ENCODE measurements around the gene CAPN5.
A peak's percentile ranks its signal among the peaks of the same experiment; 100 is the strongest.
"Not testable (repeated sequence)": the region's sequence is repeated elsewhere in the genome, so short reads cannot be mapped to it uniquely, and the experiment has no call there.

The CAPN5 gene

DNA sequence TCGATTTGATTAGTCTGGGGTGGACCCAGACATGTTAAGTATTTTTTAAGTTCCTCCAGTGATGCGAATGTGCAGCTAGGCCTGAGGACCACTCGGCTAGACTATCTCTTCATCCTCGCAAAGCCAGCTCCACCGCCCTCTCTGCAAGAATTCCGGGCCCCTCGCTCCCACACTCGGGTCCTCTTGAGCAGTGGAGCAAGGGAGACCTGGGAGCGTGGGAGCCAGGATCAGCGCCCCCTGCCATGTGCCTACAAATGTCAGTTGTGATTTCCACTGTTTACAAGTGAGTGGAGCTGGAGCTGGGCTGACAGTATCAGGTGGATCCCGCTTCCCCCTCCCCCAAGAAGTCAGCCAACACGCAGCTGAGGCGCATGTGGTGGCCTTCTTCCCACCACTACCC lies 25.9 kb upstream of the CAPN5 start:
- no peak for DNase-seq

DNA sequence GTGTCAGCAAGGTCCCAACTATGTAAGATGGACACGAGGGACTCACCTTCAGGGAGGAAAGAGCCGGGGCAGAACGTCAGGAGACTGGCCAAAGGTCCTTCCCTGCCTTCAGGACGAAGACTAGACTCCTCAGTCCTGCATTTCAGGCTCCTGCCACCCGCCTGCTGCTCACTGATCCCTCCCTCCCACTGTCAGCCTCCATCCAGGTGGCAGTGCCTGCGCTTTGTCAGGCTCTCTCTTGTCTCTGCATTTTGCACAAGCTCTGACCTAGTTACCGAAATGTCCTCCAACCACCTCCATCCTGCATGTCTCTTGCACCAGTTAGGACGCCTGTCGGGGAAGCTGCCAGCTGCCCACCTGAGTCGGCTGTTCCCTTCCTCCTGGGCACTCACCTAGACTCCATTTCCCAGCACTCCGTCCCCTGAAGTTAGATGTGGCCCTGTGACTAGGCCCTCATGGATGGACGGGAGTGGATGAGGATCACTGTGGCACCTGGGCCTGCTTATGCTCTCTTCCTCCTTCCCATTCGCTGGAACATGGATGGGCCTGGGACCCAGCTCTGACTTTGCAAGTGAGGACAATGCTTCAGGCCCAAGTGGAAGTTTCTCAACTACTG lies 24.6 kb upstream of the CAPN5 start:
- DNase-seq: no peak

DNA sequence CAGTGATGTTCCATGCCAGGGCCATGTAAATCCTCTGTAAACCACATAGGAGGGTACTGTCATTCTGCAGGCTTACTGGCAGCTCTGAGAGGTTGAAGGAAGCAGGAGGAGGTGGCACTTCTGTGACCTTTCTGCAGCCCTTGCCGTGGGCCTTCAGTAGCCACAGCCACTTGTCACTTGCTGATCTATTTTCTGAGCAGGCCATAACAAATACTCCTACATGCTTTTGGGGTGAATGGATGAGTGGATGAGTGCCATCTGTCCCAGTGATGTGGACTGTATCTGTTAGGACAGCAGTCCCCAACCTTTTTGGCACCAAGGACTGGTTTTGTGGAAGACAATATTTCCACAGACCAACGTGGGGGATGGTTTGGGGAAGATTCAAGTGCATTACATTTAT lies 22.4 kb upstream of the CAPN5 start:
- no peak for DNase-seq

DNA sequence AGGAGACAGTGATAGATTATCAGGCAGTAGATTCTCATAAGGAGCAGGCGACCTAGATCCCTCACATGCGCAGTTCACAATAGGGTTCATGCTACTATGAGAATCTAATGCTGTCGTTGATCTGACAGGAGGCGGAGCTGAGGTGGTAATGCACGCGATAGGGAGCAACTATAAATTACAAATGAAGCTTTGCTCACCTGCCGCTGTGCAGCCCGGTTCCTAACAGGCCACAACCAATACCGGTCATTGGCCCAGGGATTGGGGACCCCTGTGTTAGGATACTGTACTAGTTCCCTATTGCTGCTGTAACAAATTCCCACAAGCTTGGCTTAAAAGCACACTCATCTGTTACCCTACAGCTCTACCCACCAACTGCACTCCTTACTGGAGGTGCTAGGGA lies 21.9 kb upstream of the CAPN5 start:
- DNase-seq: no peak

DNA sequence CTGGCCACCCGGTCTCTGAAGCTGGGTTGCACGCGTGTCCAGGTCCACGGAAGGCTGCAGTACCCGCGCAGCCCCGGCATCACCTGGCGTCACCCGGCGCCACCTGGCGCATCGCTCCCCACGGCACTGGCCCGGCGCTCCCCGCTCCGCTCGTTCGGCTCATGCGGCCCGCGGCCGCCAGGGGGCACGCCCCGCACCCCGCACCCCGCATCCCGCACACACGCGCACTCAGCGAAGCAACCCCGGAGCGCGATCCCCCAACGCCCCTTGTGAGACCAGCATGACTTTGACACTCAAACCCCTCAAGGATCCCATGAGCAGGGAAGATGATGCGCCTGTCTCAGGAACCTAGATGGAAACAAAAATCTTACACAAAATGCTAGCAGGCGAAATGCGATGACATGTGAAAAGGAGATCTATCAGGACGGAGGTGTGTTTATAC lies 20.7 kb upstream of the CAPN5 start:
- peak; percentile 69 for DNase-seq

DNA sequence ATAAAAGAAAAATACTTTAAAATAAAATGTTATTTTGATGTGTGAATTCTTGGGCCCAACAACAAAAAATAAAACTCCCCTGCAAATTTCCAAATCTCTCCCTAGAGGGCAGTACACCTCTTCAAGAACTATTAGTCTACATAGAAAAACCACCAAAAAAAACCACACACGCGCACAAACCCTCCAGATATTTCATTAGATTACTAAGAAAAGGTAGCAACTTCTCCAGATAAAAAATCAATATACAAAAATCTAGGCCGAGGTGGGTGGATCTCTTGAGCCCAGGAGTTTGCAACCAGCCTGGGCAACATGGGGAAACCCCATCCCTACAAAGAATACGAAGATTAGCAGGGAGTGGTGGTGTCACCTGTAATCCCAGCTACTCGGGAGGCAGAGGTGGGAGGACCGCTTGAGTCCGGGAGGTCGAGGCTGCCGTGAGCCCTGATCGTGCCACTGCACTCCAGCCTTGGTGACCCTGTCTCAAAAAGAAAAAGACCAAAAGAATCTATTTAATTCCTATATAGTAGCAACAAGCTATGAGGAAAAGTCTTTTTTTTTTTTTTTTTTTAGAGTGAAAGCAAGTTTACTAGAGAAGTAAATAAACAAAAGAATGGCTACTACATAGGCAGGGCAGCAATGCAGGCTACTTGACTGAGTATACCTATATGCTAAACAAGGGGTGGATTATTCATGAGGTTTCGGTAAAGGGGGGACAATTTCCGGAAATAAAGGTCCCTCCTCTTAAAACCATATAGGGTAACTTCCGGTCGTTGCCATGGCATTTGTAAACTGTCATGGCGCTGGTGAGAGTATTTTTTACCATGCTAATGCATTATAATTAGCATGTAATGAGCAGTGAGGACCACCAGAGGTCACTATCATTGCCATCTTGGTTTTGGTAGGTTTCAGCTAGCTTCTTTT lies 19.5 kb upstream of the CAPN5 start:
- DNase-seq: peak; percentile 73

DNA sequence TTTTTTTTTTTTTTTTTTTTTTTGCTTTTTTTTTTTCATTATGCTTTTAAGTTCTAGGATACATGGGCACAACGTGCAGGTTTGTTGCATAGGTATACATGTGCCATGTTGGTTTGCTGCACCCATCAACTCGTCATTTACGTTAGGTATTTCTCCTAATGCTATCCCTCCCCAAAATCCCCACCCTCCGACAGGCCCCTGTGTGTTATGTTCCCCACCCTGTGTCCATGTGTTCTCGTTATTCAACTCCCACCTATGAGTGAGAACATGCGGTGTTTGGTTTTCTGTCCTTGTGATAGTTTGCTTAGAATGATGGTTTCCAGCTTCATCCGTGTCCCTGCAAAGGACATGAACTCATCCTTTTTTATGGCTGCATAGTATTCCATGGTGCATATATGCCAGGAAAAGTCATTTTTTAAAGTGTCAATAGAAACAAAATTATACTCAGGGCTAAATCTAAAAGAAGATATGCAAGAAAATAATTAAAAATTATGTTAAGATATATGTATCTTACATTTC lies 18.8 kb upstream of the CAPN5 start:
- not testable (repeated sequence) for DNase-seq

DNA sequence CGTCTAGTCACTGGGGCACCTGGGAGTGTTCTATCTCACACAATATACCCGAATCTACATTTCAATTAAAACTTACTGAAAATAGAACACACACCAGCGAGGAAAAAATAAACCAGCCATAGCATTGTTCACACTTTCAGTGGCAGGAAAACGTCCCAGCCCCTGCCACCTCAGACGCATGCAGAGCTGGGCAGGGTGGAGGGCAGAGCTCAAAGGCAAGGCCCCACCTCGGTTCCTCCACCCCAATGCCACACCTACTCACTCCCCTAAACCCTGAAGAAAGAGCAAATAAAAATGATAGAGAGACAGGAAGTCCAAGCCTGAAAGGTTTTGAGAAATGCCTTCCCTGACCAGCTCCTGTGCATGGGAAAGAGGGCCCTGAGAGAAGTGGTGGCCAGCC lies 17.7 kb upstream of the CAPN5 start:
- DNase-seq: no peak

DNA sequence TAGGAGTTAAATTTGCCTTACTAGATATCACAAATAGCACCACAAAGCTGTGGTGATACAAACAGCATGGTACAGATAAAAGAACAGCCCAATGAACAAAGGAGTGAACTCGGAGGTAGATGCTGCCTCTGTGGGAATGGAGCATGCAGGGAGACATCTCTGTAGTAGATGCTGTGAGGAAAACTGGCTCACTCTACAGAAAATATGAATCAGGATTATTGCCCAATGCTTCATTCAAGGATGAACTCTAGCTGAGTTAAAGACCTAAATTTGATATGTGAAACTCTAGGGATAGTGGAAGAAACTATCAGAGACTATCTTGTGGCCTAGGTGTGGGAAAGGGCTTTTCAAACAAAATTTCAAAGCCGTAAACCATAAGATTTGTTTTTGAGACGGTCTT lies 15.3 kb upstream of the CAPN5 start:
- no peak for DNase-seq

DNA sequence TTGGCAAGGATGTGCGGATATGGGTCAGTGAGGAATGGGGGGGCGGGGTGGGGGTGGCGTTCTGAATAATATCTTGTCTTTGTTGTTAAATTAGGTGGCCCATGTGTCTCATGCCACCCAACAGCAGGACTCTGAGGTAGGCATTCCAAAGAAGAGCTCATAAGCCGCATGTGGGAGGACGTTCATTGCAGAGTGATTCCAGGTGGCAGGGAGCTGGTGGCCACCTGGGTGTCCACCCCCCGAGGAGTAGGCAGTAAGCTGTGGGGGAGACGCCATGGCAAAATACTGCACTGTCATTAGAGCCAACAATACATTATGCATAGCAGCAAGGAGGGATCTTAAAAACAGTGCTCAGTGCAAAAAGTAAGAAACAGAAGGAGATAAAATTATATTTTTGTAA lies 14.3 kb upstream of the CAPN5 start:
- DNase-seq: no peak

DNA sequence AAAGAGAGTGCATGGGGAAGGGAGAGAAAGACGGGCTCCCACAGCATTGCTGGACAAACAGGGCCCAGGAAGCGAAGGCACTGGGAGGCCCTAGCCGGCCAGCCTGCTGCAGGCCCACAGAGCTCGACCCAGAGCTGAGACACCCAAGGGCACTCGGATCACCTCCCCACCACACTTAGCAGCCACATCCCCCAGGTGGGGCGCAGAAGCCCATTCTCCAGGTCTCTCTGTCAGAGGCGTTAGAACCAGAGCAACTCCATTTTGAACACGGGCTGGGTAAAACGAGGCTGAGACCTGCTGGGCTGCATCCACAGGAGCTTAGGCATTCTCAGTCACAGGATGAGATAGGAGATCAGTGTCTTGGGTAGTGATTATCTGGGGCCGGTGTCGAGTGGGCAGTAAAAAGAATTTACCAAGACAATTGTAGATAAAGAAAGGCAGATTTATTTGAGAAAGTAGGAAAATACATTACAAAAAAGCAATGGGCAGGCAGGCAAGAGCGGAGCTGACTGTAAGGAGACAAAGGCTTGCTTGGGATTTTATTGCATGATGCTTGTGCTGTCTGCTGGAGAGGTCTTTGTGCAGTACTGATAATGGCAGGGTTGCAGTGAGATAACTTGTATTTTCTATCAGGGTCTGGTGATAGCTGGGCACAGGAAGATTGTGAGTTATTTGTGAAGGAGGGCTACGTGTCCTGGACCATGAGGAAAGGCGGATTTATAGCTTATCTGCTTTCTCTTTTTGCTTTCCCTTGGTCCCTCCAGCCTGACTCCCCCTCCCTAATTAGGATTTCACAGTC lies 13.4 kb upstream of the CAPN5 start:
- no peak for DNase-seq

DNA sequence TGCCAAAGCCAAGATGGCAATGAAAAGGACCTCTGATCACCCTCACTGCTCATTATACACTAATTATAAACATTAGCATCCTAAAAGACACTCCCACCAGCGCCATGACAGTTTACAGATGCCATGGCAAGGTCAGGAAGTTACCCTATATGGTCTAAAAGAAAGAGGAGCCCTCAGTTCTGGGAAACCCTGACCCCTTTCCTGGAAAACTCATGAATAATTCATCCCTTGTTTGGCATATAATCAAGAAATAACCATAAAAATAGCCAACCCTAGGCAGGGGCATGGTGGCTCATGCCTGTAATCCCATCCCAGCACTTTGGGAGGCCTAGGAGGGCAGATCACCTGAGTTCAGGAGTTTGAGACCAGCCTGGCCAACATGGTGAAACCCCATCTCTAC lies 12.7 kb upstream of the CAPN5 start:
- no peak for DNase-seq

DNA sequence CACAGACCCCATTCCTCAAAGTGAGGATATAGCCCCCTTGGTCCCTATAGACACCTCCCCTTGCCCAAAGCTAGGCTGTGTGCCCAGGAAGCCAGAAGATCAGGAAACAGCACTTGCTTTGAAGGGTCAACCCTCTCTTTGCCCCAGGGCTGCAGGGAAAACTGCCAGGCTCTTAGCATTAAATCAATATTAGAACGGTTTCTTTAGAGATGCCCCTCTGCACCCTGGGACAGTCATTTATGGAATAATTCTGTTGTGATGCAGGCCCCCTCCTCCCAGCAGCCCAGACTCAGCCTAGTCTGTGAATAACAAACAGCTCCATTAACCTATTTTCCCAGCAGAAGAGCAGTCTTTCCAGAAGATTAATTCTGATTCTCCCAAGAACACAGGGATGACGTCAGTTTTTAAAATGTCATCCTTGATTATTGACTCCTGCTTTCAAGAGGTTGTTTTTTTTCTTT lies 11.6 kb upstream of the CAPN5 start:
- no peak for DNase-seq

DNA sequence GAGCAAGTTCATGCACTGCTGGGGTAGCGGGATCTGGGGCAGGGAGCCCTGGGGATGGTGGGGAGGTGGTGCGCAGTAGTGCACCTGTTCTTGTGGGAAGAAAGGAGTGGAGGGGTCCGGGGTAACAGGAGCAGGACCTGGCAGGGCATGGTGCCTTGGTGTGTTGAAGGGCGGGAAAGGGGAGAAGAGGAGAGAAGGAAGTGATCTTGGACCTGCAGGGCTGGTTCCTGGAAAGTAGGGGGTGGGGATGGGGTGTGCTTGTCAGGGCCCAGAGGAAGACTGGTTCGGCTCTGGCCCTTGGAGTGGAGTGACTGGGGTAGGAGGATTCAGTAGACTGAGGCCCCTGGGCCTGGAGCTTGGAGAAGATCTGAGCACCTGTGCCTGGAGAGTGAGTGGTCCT lies 10.9 kb upstream of the CAPN5 start:
- no peak for DNase-seq

DNA sequence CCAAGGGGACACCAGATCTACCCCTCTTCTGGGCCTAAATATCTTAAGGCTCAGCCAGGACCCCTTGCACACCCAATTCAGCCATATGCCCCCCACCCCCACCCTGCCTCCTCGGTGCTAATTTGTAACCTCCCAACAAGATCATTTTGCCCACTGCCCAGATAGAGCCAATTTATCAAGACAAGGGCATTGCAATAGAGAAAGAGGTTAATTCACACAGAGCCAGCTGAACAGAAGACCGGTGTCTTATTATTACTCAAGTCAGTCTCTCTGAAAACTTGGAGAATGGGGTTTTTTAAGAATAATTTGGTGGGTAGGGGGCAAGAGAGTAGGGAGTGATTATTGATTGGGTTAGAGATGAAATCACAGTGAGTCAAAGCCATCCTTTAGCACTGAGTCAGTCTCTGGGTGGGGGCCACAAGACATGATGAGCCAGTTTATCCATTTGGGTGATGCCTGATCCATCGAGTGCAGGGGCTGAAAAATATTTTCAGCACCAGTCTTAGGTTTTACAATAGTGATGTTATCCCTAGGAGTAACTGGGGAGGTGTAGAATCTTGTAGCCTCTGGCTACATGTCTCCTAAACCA lies 9.9 kb upstream of the CAPN5 start:
- DNase-seq: no peak

DNA sequence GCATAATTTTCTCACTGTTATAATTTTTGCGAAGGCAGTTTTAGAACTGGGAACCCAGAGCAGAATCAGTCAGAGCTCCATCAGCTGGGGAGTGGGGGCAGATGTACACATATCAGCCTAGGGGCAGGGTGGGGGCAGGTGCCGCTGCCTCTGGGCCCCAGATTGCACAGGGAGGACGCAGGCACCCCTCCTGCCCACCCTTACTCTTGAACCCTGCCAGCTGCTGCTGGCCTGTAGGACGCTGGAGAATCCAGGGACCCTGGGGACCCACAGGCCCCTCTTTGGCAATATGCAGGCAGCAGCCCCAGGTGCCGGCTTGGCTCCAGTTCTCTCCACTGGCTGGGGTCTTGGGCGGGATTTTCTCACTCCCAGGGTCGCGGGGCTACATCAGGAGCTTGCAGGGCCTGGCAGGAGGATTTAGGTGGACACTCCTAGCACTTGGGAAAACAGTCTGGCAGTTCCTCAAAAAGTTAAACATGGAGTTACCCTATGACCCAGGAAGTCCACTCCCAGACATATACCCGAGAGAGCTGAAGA lies 8.8 kb upstream of the CAPN5 start:
- no peak for DNase-seq

DNA sequence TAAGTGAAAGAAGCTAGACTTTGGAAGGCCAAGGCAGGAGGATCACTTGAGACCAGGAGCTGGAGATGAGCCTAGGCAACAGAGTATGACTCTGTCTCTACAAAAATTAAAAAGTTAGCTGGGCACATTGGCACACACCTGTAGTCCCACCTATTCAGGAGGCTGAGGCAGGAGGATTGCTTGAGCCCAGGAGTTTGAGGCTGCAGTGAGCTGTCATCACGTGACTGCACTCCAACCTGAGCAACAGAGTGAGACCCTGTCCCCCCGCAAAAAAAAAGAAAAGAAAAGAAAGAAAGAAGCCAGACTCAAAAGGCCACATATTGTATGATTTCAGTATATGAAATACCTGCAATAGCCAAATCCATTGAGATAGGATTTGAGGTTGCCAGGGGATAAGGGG lies 7.9 kb upstream of the CAPN5 start:
- DNase-seq: no peak

DNA sequence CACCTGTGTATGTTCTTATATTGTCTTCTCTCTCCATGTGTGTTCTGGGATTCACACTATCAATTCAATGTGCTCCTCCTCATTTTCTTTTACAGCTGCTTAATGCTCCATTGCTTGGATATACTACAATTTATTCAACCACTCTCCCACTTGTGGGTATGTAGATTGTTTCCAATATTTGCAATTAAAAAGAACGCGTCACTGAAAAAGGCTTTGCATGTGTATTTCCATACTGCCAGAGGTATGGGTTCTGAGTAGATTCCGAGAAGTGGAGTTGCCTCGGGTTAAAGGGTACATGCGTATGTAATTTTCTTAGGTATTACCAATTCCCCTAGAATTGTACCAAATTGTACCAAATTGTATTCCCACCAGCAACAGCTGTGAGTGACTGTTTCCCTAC lies 7.0 kb upstream of the CAPN5 start:
- DNase-seq: no peak

DNA sequence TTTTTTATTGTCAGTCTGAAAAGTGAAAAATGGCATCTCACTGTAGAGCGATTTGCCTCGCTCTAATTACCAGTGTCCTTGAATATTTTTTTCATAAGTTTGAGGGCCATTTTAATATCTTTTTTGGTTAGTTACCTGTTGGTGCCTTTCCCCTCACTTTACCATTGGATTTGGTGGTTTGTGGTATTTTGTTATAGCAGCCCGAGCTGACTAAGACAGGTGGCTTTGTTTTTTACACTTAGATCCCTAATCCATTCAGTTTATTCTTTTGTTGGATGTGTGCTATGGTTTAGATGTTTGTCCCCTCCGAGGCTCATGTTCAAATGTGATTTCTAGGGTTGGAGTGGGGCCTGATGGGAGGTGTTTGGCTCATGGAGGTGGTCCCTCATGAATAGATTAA lies 6.5 kb upstream of the CAPN5 start:
- DNase-seq: no peak

DNA sequence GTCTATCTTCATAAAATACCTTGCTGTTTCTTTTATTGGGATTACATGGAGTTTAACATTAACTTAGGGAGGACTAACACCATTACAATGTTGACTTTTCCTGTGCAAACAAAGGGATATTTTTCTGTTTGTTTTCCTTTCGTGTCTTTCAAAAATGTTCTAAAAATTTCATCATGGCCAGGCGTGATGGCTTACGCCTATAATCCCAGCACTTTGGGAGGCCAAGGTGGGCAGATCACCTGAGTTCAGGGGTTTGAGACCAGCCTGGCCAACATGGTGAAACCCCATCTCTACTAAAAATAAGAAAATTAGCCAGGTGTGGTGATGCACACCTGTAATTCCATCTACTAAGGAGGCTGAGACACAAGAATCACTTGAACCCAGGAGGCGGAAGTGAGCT lies 5.5 kb upstream of the CAPN5 start:
- not testable (repeated sequence) for DNase-seq

DNA sequence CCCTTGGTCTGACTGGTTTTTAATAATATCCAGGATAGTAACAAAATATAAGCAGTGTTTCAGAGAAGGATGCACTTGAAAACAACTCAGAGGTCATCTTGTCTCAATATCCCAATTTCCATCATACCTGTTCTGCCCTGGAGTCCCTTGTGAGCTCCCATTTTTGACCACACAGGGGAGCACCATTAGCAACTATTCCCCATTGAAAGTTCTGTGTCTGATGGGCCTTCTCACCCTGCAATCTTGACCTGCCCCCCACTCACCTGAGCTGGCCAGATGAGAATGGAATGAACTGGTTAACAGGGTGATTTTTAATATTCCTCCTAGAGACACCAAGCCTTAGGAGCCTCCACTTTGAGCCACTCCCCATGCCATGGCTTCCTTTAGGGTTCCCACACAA lies 3.8 kb upstream of the CAPN5 start:
- no peak for DNase-seq

DNA sequence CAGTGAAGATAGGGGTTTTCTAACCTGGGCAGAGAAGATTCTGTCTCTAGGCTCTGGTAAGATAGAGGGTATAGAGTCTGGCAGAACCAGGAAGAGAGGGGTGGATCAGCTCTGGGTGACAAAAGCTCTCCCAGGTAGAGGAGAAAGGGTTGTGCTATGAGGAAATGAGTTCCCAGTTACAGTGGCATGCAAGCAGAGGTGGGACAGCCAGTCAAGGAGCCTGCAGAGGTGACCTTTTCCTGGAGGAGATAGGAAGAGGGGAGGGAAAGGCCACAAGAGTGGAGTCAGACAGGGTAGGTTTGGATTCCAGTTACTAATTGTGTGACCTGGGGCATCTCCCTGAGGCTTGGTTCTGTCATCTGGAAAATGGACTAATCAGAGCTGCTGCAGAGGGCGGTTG lies 3.4 kb upstream of the CAPN5 start:
- DNase-seq: no peak
